Suprapubic skin (tissue), 4 donors: ENCODE results near the gene ARID1B.

Experiments
- CTCF ChIP-seq, 2 donors: fragments of 200-600 bp in 1 of 2; fragments of 450-650 bp in 1 of 2; sonication (generic) in 1 of 2; IDR thresholded peaks; one replicate each; pipeline ENCODE4 v1.5.1; 2016 to 2019; ENCODE audit warnings: antibody characterized with exemption in 2 of 2, mild to moderate bottlenecking in 1 of 2, moderate library complexity in 1 of 2
- POLR2A ChIP-seq, 2 donors: fragments of 450-650 bp; IDR thresholded peaks; one replicate each; pipeline ENCODE4 v1.6.1; 2017; ENCODE audit warnings: antibody characterized with exemption in 2 of 2, mild to moderate bottlenecking in 2 of 2, moderate library complexity in 2 of 2
- POLR2AphosphoS5 ChIP-seq, 3 donors: sonication (generic); formaldehyde crosslinking; IDR thresholded peaks; one replicate each; pipeline ENCODE4 v1.6.1; 2017; ENCODE audit warnings: antibody characterized with exemption in 3 of 3

- no peak for TF ChIP-seq CTCF (IDR thresholded peaks at IDR 0.05)
- TF ChIP-seq POLR2A (IDR thresholded peaks at IDR 0.05), result no peak
- TF ChIP-seq POLR2AphosphoS5 (IDR thresholded peaks at IDR 0.05), result no peak
Observed at GRCh38 chr6:156852147-156852857, 75.1 kb downstream of the ARID1B start.
